Loucy (cell line): Measurements from ENCODE around the gene ERICH4.

ENCODE experiments used
- H2AFZ ChIP-seq: fragments of 200-600 bp; sonication (generic); 2 replicates; pipeline ENCODE4 v1.6.0; 2016; ENCODE audit warnings: antibody characterized with exemption, mild to moderate bottlenecking, low read length, moderate library complexity
- H3F3A ChIP-seq: fragments of 200-600 bp; 2 replicates; pipeline ENCODE4 v1.6.0; 2016; ENCODE audit warnings: antibody characterized with exemption, low read depth, mild to moderate bottlenecking
- H3K27me3 ChIP-seq: fragments of 200-600 bp; sonication (generic); 2 replicates; pipeline ENCODE4 v1.6.1; 2014; ENCODE audit warnings: low read length, mild to moderate bottlenecking; ENCODE audit not compliant: insufficient read depth, poor library complexity, severe bottlenecking
- H3K36me3 ChIP-seq: fragments of 200-600 bp; sonication (generic); 2 replicates; pipeline ENCODE4 v1.6.1; 2016; ENCODE audit warnings: low read length; ENCODE audit not compliant: insufficient read depth
- H3K4me1 ChIP-seq: fragments of 200-600 bp; sonication (generic); 2 replicates; pipeline ENCODE4 v1.5.1; 2014; ENCODE audit warnings: low read length, mild to moderate bottlenecking; ENCODE audit not compliant: insufficient read depth, poor library complexity, severe bottlenecking
- H3K4me2 ChIP-seq: fragments of 200-600 bp; sonication (generic); 2 replicates; pipeline ENCODE4 v1.6.0; 2014; ENCODE audit warnings: antibody characterized with exemption, low read length, low read depth, mild to moderate bottlenecking; ENCODE audit not compliant: poor library complexity, severe bottlenecking
- H3K4me3 ChIP-seq: fragments of 200-600 bp; sonication (generic); 2 replicates; pipeline ENCODE4 v1.5.1; 2014; ENCODE audit warnings: low read length, mild to moderate bottlenecking, mixed read lengths; ENCODE audit not compliant: poor library complexity, severe bottlenecking
- H3K79me2 ChIP-seq: fragments of 200-600 bp; sonication (generic); 2 replicates; pipeline ENCODE4 v1.6.1; 2014; ENCODE audit warnings: low read length; ENCODE audit not compliant: insufficient read depth
- H3K9ac ChIP-seq: fragments of 200-600 bp; sonication (generic); 2 replicates; pipeline ENCODE4 v1.6.0; 2014; ENCODE audit warnings: mild to moderate bottlenecking, low read depth, low read length, moderate library complexity; ENCODE audit not compliant: poor library complexity, severe bottlenecking
- H3K9me2 ChIP-seq: fragments of 200-600 bp; sonication (generic); replicated peaks from 2 replicates; pipeline ENCODE4 v1.6.1; 2016; ENCODE audit warnings: low read depth, low read length, mixed read lengths
- H3K9me3 ChIP-seq: fragments of 200-600 bp; sonication (generic); 2 replicates; pipeline ENCODE4 v1.6.1; 2014; ENCODE audit warnings: mild to moderate bottlenecking, antibody characterized with exemption, low read length, low read depth; ENCODE audit not compliant: insufficient read depth
- H4K20me1 ChIP-seq: fragments of 200-600 bp; sonication (generic); 2 replicates; pipeline ENCODE4 v1.6.0; 2014; ENCODE audit warnings: antibody characterized with exemption, low read length, mild to moderate bottlenecking; ENCODE audit not compliant: insufficient read depth, poor library complexity, severe bottlenecking
- EZH2phosphoT487 ChIP-seq: fragments of 200-600 bp; IDR thresholded peaks from 2 replicates; pipeline ENCODE4 v1.6.1; 2018; ENCODE audit warnings: antibody characterized with exemption, mild to moderate bottlenecking, moderate library complexity, borderline replicate concordance
- TF ChIP-seq, protein P1 (sequence below): fragments of 200-600 bp; sonication (generic); conservative IDR thresholded peaks from 2 replicates; pipeline ENCODE4 v1.5.1; 2014; ENCODE audit warnings: mild to moderate bottlenecking, antibody characterized with exemption, low read length

ERICH4 gene

DNA sequence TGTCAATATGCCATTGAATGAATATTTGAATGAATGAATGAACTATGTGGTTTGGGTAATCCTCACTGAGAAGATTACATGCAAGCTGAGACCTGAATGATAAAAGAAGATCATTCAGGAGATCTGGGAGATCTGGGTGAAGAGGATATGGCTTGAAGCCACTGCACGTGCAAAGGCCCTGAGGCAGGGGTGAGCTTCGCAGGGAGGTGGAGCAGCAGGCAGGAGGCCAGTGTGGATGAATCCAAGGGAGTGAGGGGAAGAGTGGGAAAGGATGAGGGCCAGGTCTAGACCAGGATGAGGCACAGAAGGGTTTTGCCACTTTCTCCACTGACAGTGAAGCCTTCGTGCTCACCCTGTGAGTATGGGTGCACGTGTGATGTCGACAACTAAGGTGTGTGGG lies 49.9 kb downstream of the ERICH4 start:
- H3K4me3 ChIP-seq, result no peak overlapping the region
- no peaks in the 10 kb centered on the region for H3K9me3 ChIP-seq
- H3K79me2 ChIP-seq, result no peaks in the 10 kb centered on the region
- no peak overlapping the region for H3K4me2 ChIP-seq
- no peaks in the 10 kb centered on the region for H4K20me1 ChIP-seq
- H3K4me1 ChIP-seq, result no peaks in the 10 kb centered on the region
- H3K9ac ChIP-seq, result no peak overlapping the region
- no peaks in the 10 kb centered on the region for H3F3A ChIP-seq
- no peak for TF ChIP-seq EZH2phosphoT487
- TF ChIP-seq, protein P1, sequence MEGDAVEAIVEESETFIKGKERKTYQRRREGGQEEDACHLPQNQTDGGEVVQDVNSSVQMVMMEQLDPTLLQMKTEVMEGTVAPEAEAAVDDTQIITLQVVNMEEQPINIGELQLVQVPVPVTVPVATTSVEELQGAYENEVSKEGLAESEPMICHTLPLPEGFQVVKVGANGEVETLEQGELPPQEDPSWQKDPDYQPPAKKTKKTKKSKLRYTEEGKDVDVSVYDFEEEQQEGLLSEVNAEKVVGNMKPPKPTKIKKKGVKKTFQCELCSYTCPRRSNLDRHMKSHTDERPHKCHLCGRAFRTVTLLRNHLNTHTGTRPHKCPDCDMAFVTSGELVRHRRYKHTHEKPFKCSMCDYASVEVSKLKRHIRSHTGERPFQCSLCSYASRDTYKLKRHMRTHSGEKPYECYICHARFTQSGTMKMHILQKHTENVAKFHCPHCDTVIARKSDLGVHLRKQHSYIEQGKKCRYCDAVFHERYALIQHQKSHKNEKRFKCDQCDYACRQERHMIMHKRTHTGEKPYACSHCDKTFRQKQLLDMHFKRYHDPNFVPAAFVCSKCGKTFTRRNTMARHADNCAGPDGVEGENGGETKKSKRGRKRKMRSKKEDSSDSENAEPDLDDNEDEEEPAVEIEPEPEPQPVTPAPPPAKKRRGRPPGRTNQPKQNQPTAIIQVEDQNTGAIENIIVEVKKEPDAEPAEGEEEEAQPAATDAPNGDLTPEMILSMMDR, result no peak
- H2AFZ ChIP-seq, result no peak overlapping the region
- H3K27me3 ChIP-seq, result no peaks in the 10 kb centered on the region
- no peaks in the 10 kb centered on the region for H3K36me3 ChIP-seq
- H3K9me2 ChIP-seq, result no peaks in the 10 kb centered on the region
